K562 (cell line): ENCODE data around the gene CSNK1G1. TPM values are rescaled to one million over a fixed set of nuclear protein-coding genes. Genes with fewer than 3 reads are reported as not detected.
A peak's percentile ranks its signal among the peaks of the same experiment; 100 is the strongest.

Experiments used
- ZC3H11A ChIP-seq: IDR thresholded peaks from 2 replicates; pipeline ENCODE4 v1.6.1; 2012; ENCODE audit warnings: low read depth, low read length, improper control_type of control experiment
- polyA plus RNA-seq, 8 experiments: library from polyadenylated mRNA; depleted of rRNA in 4 of 8; stranded (reverse) in 5 of 8; unstranded in 3 of 8; fragments of >200 nt; fragmentation: Nextera tagmentation in 2 of 8; fragmentation: Illumina TruSeq in 1 of 8; extraction: Ambion mirVana in 2 of 8; extraction: Trizol in 1 of 8; gene quantifications; 2 replicates each; pipeline versions ENCODE4 v1.2.1 to v1.2.3, GENCODE V29; 2011 to 2014; ENCODE audit warnings: inconsistent platforms in 1 of 8, missing spikeins in 1 of 8
- total RNA-seq, 7 experiments: library from RNA; depleted of rRNA in 6 of 7; stranded (reverse); fragments of >200 nt in 6 of 7; fragmentation: Illumina TruSeq in 2 of 7; extraction: Trizol in 2 of 7; gene quantifications; 2 replicates each; pipeline versions ENCODE4 v1.2.1 to v1.2.3, GENCODE V29; 2011 to 2021; ENCODE audit warnings: low replicate concordance in 1 of 7
- TF ChIP-seq, protein P1 (sequence below): fragments of 200-800 bp; sonication (Bioruptor generic); IDR thresholded peaks from 2 replicates; pipeline ENCODE4 v1.6.1; 2016; ENCODE audit warnings: missing genetic modification characterization, missing compliant biosample characterization
- TF ChIP-seq, protein P2 (sequence below): sonication (generic); formaldehyde crosslinking; IDR thresholded peaks from 2 replicates; pipeline ENCODE4 v1.9.0; 2022; ENCODE audit warnings: mild to moderate bottlenecking, missing genetic modification reagents

CSNK1G1 gene
- total and polyA plus RNA-seq, 9 of the 15 experiments (the other 6 are each of a cell fraction or from before 2014, with no cell fraction given): 4.5 to 18.5 (median 9.5) TPM

DNA sequence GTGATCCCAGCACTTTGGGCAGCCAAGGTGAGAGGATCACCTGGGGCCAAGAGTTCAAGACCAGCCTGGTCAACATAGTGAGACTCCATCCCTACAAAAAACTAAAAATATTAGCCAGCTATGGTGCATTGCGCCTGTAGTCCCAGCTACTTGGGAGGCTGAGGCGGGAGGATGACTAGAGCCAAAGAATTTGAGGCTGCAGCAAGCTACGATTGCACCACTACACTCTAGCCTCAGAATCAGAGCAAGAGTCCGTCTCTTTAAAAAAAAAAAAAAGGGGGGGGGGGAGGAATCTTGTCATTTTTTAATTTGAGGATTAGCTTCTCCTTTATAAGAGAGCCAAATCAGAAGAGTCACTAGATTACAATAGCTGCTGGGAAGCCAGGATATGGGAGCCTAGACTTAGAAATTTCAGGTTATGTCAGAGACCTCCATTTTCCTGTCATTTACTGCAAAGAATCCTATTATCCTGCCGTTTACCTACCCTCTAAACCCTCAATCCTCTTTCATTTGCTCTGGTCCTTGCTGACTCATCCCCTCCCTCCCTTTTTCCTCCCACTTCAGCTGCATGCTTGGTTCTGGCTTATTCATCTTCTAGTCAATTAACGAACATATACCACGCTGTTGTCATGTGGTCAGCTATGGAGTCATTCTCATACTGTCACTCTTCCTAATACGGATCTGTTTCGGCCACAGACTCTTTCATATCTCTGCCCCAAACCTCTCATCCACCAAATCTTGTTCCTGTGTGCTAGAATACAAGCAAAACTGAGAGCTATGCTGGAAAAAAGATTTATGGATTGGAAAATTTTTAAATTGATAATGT is 109.4 kb downstream of the CSNK1G1 start (continued):
- TF ChIP-seq, protein P1, sequence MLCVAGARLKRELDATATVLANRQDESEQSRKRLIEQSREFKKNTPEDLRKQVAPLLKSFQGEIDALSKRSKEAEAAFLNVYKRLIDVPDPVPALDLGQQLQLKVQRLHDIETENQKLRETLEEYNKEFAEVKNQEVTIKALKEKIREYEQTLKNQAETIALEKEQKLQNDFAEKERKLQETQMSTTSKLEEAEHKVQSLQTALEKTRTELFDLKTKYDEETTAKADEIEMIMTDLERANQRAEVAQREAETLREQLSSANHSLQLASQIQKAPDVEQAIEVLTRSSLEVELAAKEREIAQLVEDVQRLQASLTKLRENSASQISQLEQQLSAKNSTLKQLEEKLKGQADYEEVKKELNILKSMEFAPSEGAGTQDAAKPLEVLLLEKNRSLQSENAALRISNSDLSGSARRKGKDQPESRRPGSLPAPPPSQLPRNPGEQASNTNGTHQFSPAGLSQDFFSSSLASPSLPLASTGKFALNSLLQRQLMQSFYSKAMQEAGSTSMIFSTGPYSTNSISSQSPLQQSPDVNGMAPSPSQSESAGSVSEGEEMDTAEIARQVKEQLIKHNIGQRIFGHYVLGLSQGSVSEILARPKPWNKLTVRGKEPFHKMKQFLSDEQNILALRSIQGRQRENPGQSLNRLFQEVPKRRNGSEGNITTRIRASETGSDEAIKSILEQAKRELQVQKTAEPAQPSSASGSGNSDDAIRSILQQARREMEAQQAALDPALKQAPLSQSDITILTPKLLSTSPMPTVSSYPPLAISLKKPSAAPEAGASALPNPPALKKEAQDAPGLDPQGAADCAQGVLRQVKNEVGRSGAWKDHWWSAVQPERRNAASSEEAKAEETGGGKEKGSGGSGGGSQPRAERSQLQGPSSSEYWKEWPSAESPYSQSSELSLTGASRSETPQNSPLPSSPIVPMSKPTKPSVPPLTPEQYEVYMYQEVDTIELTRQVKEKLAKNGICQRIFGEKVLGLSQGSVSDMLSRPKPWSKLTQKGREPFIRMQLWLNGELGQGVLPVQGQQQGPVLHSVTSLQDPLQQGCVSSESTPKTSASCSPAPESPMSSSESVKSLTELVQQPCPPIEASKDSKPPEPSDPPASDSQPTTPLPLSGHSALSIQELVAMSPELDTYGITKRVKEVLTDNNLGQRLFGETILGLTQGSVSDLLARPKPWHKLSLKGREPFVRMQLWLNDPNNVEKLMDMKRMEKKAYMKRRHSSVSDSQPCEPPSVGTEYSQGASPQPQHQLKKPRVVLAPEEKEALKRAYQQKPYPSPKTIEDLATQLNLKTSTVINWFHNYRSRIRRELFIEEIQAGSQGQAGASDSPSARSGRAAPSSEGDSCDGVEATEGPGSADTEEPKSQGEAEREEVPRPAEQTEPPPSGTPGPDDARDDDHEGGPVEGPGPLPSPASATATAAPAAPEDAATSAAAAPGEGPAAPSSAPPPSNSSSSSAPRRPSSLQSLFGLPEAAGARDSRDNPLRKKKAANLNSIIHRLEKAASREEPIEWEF (CRISPR knock-in tag): peak; percentile 77; the same call in 1 of the 2 replicates
- TF ChIP-seq ZC3H11A: no peak
- TF ChIP-seq, protein P2, sequence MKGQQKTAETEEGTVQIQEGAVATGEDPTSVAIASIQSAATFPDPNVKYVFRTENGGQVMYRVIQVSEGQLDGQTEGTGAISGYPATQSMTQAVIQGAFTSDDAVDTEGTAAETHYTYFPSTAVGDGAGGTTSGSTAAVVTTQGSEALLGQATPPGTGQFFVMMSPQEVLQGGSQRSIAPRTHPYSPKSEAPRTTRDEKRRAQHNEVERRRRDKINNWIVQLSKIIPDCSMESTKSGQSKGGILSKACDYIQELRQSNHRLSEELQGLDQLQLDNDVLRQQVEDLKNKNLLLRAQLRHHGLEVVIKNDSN (CRISPR knock-in tag): peak; percentile 62; the same call in 1 of the 2 replicates
